HEK293 (cell line): Measurements from ENCODE around the gene PPM1K.
A peak's percentile ranks its signal among the peaks of the same experiment; 100 is the strongest.

Experiments
- BCL11A ChIP-seq: fragments of 450-650 bp; formaldehyde crosslinking; IDR thresholded peaks from 2 replicates; pipeline ENCODE4 v1.5.1; 2016; ENCODE audit warnings: low read depth, missing biosample characterization, missing genetic modification characterization
- ELK4 ChIP-seq: IDR thresholded peaks from 2 replicates; pipeline ENCODE4 v1.6.1; 2011; ENCODE audit warnings: mild to moderate bottlenecking, low read depth, low read length, borderline replicate concordance
- GLI2 ChIP-seq: fragments of 450-650 bp; formaldehyde crosslinking; IDR thresholded peaks from 2 replicates; pipeline ENCODE4; 2017; ENCODE audit warnings: missing biosample characterization, missing genetic modification characterization, low read depth, borderline replicate concordance
- GLIS1 ChIP-seq: fragments of 450-650 bp; formaldehyde crosslinking; IDR thresholded peaks from 2 replicates; pipeline ENCODE4 v1.5.1; 2016; ENCODE audit warnings: missing biosample characterization, missing genetic modification characterization
- KLF8 ChIP-seq: fragments of 450-650 bp; formaldehyde crosslinking; IDR thresholded peaks from 2 replicates; pipeline ENCODE4 v1.5.1; 2016; ENCODE audit warnings: missing biosample characterization, missing genetic modification characterization
- PRDM1 ChIP-seq: fragments of 450-650 bp; formaldehyde crosslinking; IDR thresholded peaks from 2 replicates; pipeline ENCODE4; 2016; ENCODE audit warnings: missing biosample characterization, missing genetic modification characterization
- SCRT1 ChIP-seq: fragments of 450-650 bp; formaldehyde crosslinking; IDR thresholded peaks from 2 replicates; pipeline ENCODE4 v1.5.1; 2016; ENCODE audit warnings: missing biosample characterization, missing genetic modification characterization, borderline replicate concordance
- SP2 ChIP-seq: fragments of 450-650 bp; formaldehyde crosslinking; IDR thresholded peaks from 2 replicates; pipeline ENCODE4 v1.5.1; 2016; ENCODE audit warnings: missing biosample characterization, missing genetic modification characterization
- SP3 ChIP-seq: fragments of 450-650 bp; formaldehyde crosslinking; IDR thresholded peaks from 2 replicates; pipeline ENCODE4 v1.5.1; 2016; ENCODE audit warnings: missing biosample characterization, missing genetic modification characterization
- TCF7L2 ChIP-seq: IDR thresholded peaks from 2 replicates; pipeline ENCODE4 v1.6.1; 2011; ENCODE audit warnings: low read depth, mild to moderate bottlenecking, inconsistent platforms, low read length, moderate library complexity, borderline replicate concordance
- YY2 ChIP-seq: fragments of 450-650 bp; formaldehyde crosslinking; IDR thresholded peaks from 2 replicates; pipeline ENCODE4 v1.5.1; 2016; ENCODE audit warnings: missing biosample characterization, missing genetic modification characterization
- ZBTB17 ChIP-seq: fragments of 450-650 bp; formaldehyde crosslinking; IDR thresholded peaks from 2 replicates; pipeline ENCODE4 v1.5.1; 2016; ENCODE audit warnings: missing biosample characterization, missing genetic modification characterization
- ZBTB20 ChIP-seq: fragments of 450-650 bp; formaldehyde crosslinking; IDR thresholded peaks from 2 replicates; pipeline ENCODE4 v1.5.1; 2016; ENCODE audit warnings: missing biosample characterization, missing genetic modification characterization
- ZBTB21 ChIP-seq: fragments of 450-650 bp; formaldehyde crosslinking; IDR thresholded peaks from 2 replicates; pipeline ENCODE4 v1.5.1; 2017; ENCODE audit warnings: missing biosample characterization, missing genetic modification characterization
- ZEB2 ChIP-seq: fragments of 450-650 bp; formaldehyde crosslinking; IDR thresholded peaks from 2 replicates; pipeline ENCODE4 v1.5.1; 2016; ENCODE audit warnings: missing biosample characterization, missing genetic modification characterization
- ZFP3 ChIP-seq: fragments of 450-650 bp; formaldehyde crosslinking; IDR thresholded peaks from 2 replicates; pipeline ENCODE4 v1.5.1; 2016; ENCODE audit warnings: low read depth, missing biosample characterization, missing genetic modification characterization
- ZFP37 ChIP-seq: fragments of 450-650 bp; formaldehyde crosslinking; IDR thresholded peaks from 2 replicates; pipeline ENCODE4 v1.5.1; 2016; ENCODE audit warnings: missing biosample characterization, missing genetic modification characterization
- ZNF10 ChIP-seq: fragments of 450-650 bp; formaldehyde crosslinking; IDR thresholded peaks from 2 replicates; pipeline ENCODE4 v1.5.1; 2017; ENCODE audit warnings: missing biosample characterization, missing genetic modification characterization
- ZNF169 ChIP-seq: fragments of 450-650 bp; formaldehyde crosslinking; IDR thresholded peaks from 2 replicates; pipeline ENCODE4 v1.5.1; 2016; ENCODE audit warnings: missing biosample characterization, missing genetic modification characterization
- ZNF2 ChIP-seq: fragments of 450-650 bp; formaldehyde crosslinking; IDR thresholded peaks from 2 replicates; pipeline ENCODE4 v1.5.1; 2016; ENCODE audit warnings: missing biosample characterization, missing genetic modification characterization
- ZNF221 ChIP-seq: fragments of 450-650 bp; formaldehyde crosslinking; IDR thresholded peaks from 2 replicates; pipeline ENCODE4 v1.5.1; 2017; ENCODE audit warnings: missing biosample characterization, missing genetic modification characterization, borderline replicate concordance
- ZNF24 ChIP-seq: fragments of 450-650 bp; formaldehyde crosslinking; IDR thresholded peaks from 2 replicates; pipeline ENCODE4 v1.5.1; 2016; ENCODE audit warnings: missing biosample characterization, missing genetic modification characterization
- ZNF26 ChIP-seq: fragments of 450-650 bp; formaldehyde crosslinking; IDR thresholded peaks from 2 replicates; pipeline ENCODE4 v1.5.1; 2016; ENCODE audit warnings: missing biosample characterization, missing genetic modification characterization
- ZNF324 ChIP-seq: fragments of 450-650 bp; formaldehyde crosslinking; IDR thresholded peaks from 2 replicates; pipeline ENCODE4 v1.5.1; 2016; ENCODE audit warnings: missing biosample characterization, missing genetic modification characterization
- ZNF350 ChIP-seq: fragments of 450-650 bp; formaldehyde crosslinking; IDR thresholded peaks from 2 replicates; pipeline ENCODE4 v1.5.0; 2017; ENCODE audit warnings: missing biosample characterization, mild to moderate bottlenecking, missing genetic modification characterization
- ZNF366 ChIP-seq: fragments of 450-650 bp; formaldehyde crosslinking; conservative IDR thresholded peaks from 2 replicates; pipeline ENCODE4 v1.5.1; 2016; ENCODE audit warnings: missing biosample characterization, missing genetic modification characterization
- ZNF473 ChIP-seq: fragments of 450-650 bp; formaldehyde crosslinking; IDR thresholded peaks from 2 replicates; pipeline ENCODE4 v1.5.1; 2017; ENCODE audit warnings: missing biosample characterization, missing genetic modification characterization
- ZNF48 ChIP-seq: fragments of 450-650 bp; formaldehyde crosslinking; IDR thresholded peaks from 2 replicates; pipeline ENCODE4 v1.5.1; 2016; ENCODE audit warnings: missing biosample characterization, missing genetic modification characterization
- ZNF501 ChIP-seq: fragments of 450-650 bp; formaldehyde crosslinking; IDR thresholded peaks from 2 replicates; pipeline ENCODE4 v1.5.1; 2016; ENCODE audit warnings: missing biosample characterization, missing genetic modification characterization
- ZNF600 ChIP-seq: fragments of 450-650 bp; formaldehyde crosslinking; IDR thresholded peaks from 2 replicates; pipeline ENCODE4 v1.5.1; 2016; ENCODE audit warnings: missing biosample characterization, missing genetic modification characterization
- ZNF629 ChIP-seq: fragments of 450-650 bp; formaldehyde crosslinking; IDR thresholded peaks from 2 replicates; pipeline ENCODE4 v1.5.1; 2017; ENCODE audit warnings: missing biosample characterization, missing genetic modification characterization
- ZNF660 ChIP-seq: fragments of 450-650 bp; IDR thresholded peaks from 2 replicates; pipeline ENCODE4 v1.5.1; 2018; ENCODE audit warnings: missing biosample characterization, mild to moderate bottlenecking, missing genetic modification characterization
- ZNF785 ChIP-seq: fragments of 450-650 bp; formaldehyde crosslinking; IDR thresholded peaks from 2 replicates; pipeline ENCODE4 v1.5.1; 2016; ENCODE audit warnings: missing biosample characterization, missing genetic modification characterization
- TF ChIP-seq, protein P1 (sequence below): fragments of 450-650 bp; formaldehyde crosslinking; IDR thresholded peaks from 2 replicates; pipeline ENCODE4 v1.5.1; 2016; ENCODE audit warnings: missing biosample characterization, missing genetic modification characterization
- TF ChIP-seq, protein P2 (sequence below): fragments of 450-650 bp; formaldehyde crosslinking; IDR thresholded peaks from 2 replicates; pipeline ENCODE4; 2016; ENCODE audit warnings: missing biosample characterization, missing genetic modification characterization
- TF ChIP-seq, protein P3 (sequence below): fragments of 450-650 bp; formaldehyde crosslinking; optimal IDR thresholded peaks from 2 replicates; pipeline ENCODE3; 2016; ENCODE audit warnings: missing biosample characterization, mild to moderate bottlenecking, missing genetic modification characterization

PPM1K gene

DNA sequence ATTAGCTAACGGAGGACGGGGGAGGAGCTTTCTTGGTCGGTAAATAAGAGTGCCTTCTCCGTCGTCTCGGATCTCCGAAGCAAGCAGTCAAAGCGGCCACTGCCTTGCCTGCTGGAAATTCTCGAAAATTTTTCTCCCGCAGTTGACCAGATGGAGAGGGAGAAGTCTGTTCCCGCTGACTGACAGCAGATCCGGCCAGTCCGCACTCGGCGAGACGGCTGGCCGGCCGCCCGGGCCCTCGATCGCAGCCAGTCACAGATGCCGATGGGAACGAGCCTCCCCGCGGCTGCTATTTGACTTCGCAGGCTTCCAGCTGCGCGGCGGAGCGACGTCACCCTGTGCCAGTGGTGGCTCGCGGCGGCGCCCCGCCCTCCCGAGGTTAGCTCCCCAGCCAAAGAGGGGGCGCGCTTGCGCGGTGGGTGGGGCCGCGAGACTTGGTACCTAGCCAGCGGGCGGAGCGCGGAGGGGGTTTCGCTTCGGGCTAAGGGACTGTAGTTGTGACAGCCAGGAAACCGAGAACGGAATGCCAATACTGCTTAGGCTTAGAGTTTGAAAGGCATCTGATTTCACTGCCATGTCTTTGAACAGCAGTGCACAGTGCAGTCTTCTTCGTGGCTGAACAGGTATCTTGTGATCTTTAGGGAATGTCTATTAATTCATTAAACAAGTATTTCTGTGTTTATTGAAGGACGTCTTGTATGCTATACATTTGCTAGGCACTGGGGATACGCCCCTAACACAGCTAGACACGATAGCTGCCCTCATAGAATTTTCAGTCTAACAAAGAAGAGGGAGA, at the start of gene PPM1K (continued):
- TF ChIP-seq GLI2 (tag by site-specific recombination) (no peak), ZNF473 (tag by site-specific recombination) (no peak), ZNF26 (no peak), ZNF48 (tag by site-specific recombination) (no peak), PRDM1 (tag by site-specific recombination) (peak; percentile 51), ZNF2 (tag by site-specific recombination) (no peak), ZNF660 (tag by site-specific recombination) (0 out of 2 replicates have a peak, but pooled peaks have one; percentile 51), KLF8 (tag by site-specific recombination) (0 out of 2 replicates have a peak, but pooled peaks have one; percentile 40), ZNF600 (tag by site-specific recombination) (peak; percentile 49; the same call in 1 of the 2 replicates), ZNF350 (tag by site-specific recombination) (no peak), ZNF324 (no peak), ZNF24 (tag by site-specific recombination) (no peak), ZFP37 (tag by site-specific recombination) (no peak), ZNF10 (tag by site-specific recombination) (no peak), ZNF785 (tag by site-specific recombination) (no peak), SCRT1 (tag by site-specific recombination) (0 out of 2 replicates have a peak, but pooled peaks have one; percentile 31), ZNF501 (0 out of 2 replicates have a peak, but pooled peaks have one; percentile 25), SP3 (tag by site-specific recombination) (peak; percentile 81), ZNF366 (tag by site-specific recombination) (no peak), YY2 (tag by site-specific recombination) (no peak), ZNF221 (no peak), ZFP3 (tag by site-specific recombination) (no peak), SP2 (peak; percentile 94), TCF7L2 (peak; percentile 14; the same call in 1 of the 2 replicates), ZEB2 (tag by site-specific recombination) (peak; percentile 78; the same call in 1 of the 2 replicates), ZNF169 (tag by site-specific recombination) (no peak), GLIS1 (peak; percentile 68), ELK4 (no peak), BCL11A (tag by site-specific recombination) (no peak), ZNF629 (tag by site-specific recombination) (peak; percentile 86), ZBTB17 (tag by site-specific recombination) (peak; percentile 71), ZBTB21 (tag by site-specific recombination) (peak; percentile 66; the same call in 1 of the 2 replicates), ZBTB20 (tag by site-specific recombination) (peak; percentile 88)
- TF ChIP-seq, protein P1, sequence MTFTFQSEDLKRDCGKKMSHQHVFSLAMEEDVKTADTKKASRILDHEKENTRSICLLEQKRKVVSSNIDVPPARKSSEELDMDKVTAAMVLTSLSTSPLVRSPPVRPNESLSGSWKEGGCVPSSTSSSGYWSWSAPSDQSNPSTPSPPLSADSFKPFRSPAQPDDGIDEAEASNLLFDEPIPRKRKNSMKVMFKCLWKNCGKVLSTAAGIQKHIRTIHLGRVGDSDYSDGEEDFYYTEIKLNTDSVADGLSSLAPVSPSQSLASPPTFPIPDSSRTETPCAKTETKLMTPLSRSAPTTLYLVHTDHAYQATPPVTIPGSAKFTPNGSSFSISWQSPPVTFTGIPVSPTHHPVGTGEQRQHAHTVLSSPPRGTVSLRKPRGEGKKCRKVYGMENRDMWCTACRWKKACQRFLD, result no peak
- TF ChIP-seq, protein P2, sequence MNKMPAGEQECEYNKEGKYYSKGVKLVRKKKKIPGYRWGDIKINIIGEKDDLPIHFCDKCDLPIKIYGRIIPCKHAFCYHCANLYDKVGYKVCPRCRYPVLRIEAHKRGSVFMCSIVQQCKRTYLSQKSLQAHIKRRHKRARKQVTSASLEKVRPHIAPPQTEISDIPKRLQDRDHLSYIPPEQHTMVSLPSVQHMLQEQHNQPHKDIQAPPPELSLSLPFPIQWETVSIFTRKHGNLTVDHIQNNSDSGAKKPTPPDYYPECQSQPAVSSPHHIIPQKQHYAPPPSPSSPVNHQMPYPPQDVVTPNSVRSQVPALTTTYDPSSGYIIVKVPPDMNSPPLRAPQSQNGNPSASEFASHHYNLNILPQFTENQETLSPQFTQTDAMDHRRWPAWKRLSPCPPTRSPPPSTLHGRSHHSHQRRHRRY (tag by site-specific recombination), result no peak
- TF ChIP-seq, protein P3, sequence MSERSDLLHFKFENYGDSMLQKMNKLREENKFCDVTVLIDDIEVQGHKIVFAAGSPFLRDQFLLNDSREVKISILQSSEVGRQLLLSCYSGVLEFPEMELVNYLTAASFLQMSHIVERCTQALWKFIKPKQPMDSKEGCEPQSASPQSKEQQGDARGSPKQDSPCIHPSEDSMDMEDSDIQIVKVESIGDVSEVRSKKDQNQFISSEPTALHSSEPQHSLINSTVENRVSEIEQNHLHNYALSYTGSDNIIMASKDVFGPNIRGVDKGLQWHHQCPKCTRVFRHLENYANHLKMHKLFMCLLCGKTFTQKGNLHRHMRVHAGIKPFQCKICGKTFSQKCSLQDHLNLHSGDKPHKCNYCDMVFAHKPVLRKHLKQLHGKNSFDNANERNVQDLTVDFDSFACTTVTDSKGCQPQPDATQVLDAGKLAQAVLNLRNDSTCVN (tag by site-specific recombination), result peak; percentile 83
